ENCODE results near the gene S100A4. TPM values are rescaled to one million over a fixed set of nuclear protein-coding genes. Genes with fewer than 3 reads are reported as not detected.
"Not testable (repeated sequence)": the region's sequence is repeated elsewhere in the genome, so short reads cannot be mapped to it uniquely, and the experiment has no call there.

S100A4 gene
- total and polyA plus RNA-seq, 4 donors: 44.0 to 2,351 (median 762) TPM

DNA sequence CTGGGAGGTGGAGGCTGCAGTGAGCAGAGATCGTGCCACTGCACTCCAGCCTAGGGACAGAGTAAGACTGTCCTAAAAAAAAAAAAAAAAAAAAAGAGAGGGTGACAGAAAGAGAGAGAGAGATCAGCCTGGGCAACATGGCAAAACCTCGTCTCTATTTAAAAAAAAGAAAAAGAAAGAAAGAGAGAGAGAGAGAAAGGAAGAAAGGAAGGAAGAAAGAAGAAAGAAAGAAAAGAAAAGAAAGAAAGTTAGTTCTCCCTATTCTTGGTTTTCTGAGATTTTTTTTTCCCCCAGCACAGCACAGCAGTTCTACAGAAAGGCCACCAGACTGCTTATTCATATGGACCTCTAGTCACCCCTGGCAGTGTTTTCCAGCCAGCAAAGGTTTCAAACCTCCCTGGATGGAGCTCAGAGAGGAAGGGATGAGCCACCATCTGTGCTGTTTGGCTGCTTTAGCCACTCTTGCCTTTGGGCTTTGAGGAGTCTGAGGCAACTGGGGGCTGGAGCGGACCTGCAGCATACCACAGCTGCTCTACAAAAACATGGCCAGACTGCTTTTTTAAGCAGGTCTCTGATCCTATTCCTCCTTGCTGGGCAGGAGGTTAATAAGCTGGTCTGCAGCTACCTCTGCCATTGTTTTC lies 20.4 kb downstream of the S100A4 start:
- Histone ChIP-seq H3K36me3 (ENCODE audit: control insufficient read depth in 4 of 4, insufficient read depth in 4 of 4, low read length in 4 of 4) (no peaks in the 10 kb centered on the region), H3K27me3 (ENCODE audit: control insufficient read depth in 3 of 3, insufficient read depth in 3 of 3, low read length in 2 of 3) (no peaks in the 10 kb centered on the region), H3K9ac (ENCODE audit: insufficient read depth in 1 of 2, low read length in 2 of 2) (no peak overlapping the region), H3K9me3 (ENCODE audit: control insufficient read depth in 4 of 4, insufficient read depth in 3 of 4, low read length in 3 of 4) (no peaks in the 10 kb centered on the region), H3K4me1 (ENCODE audit: control insufficient read depth in 5 of 5, insufficient read depth in 5 of 5, low read length in 5 of 5) (peaks cover 0 to 9% (median 0%) of the 10 kb centered on the region in 5 donors), H3K27ac (ENCODE audit: low read depth in 1 of 2, low read length in 1 of 2) (no peak overlapping the region), H3K4me3 (no peak overlapping the region)
- WGBS, 2 donors: 51 to 69% methylated on average over 3 of the region's 3 CpGs
- ATAC-seq (ENCODE audit: insufficient read depth, low FRiP score) (no peak), DNase-seq (no peak)
- TF ChIP-seq CTCF (IDR thresholded peaks at IDR 0.05; ENCODE audit: control extremely low read depth, extremely low read depth): no peak

GRCh38 chr1:153522353-153523048 lies 23.1 kb downstream of the S100A4 start:
- not testable (repeated sequence) for H3K27ac ChIP-seq (ENCODE audit: low read depth in 1 of 2, low read length in 1 of 2); H3K9ac ChIP-seq (ENCODE audit: insufficient read depth in 1 of 2, low read length in 2 of 2); H3K36me3 ChIP-seq (ENCODE audit: control insufficient read depth in 4 of 4, insufficient read depth in 4 of 4, low read length in 4 of 4); H3K4me3 ChIP-seq; H3K4me1 ChIP-seq (ENCODE audit: control insufficient read depth in 5 of 5, insufficient read depth in 5 of 5, low read length in 5 of 5); DNase-seq; H3K27me3 ChIP-seq (ENCODE audit: control insufficient read depth in 3 of 3, insufficient read depth in 3 of 3, low read length in 2 of 3); ATAC-seq (ENCODE audit: insufficient read depth, low FRiP score); H3K9me3 ChIP-seq (ENCODE audit: control insufficient read depth in 4 of 4, insufficient read depth in 3 of 4, low read length in 3 of 4)
- WGBS, 2 donors: 71 to 76% methylated on average over 14 of the region's 14 CpGs

GRCh38 chr1:153521808-153522207 lies 23.8 kb downstream of the S100A4 start:
- not testable (repeated sequence) for H3K9ac ChIP-seq (ENCODE audit: insufficient read depth in 1 of 2, low read length in 2 of 2); H3K9me3 ChIP-seq (ENCODE audit: control insufficient read depth in 4 of 4, insufficient read depth in 3 of 4, low read length in 3 of 4); H3K27me3 ChIP-seq (ENCODE audit: control insufficient read depth in 3 of 3, insufficient read depth in 3 of 3, low read length in 2 of 3); H3K27ac ChIP-seq (ENCODE audit: low read depth in 1 of 2, low read length in 1 of 2); H3K4me3 ChIP-seq; H3K4me1 ChIP-seq (ENCODE audit: control insufficient read depth in 5 of 5, insufficient read depth in 5 of 5, low read length in 5 of 5); ATAC-seq (ENCODE audit: insufficient read depth, low FRiP score); H3K36me3 ChIP-seq (ENCODE audit: control insufficient read depth in 4 of 4, insufficient read depth in 4 of 4, low read length in 4 of 4); DNase-seq
- WGBS, 2 donors: 96 to 98% methylated on average over 37 of the region's 37 CpGs

DNA sequence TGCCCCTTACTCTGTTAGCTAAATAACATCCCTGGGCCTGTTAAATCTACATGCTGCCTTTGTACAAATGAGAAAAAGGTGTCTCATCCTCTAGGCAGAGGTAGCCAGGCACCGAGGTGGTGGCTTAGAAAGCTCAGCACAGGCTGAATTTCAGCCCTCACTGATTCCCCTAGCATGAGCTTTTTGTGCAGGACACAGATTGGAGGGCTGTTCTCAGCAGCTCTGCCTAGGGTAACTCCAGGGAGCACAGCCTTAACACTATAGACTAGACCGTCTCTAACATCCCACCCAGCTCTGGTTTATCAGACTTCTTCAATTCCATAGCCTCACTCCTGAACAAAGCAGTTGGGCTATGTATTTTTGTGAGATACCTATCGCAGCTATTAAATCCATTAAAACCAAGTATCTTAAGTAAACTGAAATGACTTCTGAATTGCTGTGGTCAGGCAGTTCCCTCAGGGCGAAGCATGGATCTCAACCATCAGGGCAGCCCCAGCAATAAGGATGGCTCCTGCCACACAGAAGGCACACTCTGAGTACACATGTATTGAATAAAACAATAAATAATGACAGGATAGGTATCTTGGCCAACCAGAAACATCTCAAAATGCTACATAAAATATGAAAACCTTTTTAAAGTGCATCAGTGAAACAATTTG lies 24.7 kb downstream of the S100A4 start:
- no peak overlapping the region for H3K4me3 ChIP-seq
- no peaks in the 10 kb centered on the region for H3K36me3 ChIP-seq (ENCODE audit: control insufficient read depth in 4 of 4, insufficient read depth in 4 of 4, low read length in 4 of 4)
- H3K9me3 ChIP-seq (ENCODE audit: control insufficient read depth in 4 of 4, insufficient read depth in 3 of 4, low read length in 3 of 4): no peaks in the 10 kb centered on the region
- DNase-seq: no peak
- no peak overlapping the region for H3K27ac ChIP-seq (ENCODE audit: low read depth in 1 of 2, low read length in 1 of 2)
- H3K27me3 ChIP-seq (ENCODE audit: control insufficient read depth in 3 of 3, insufficient read depth in 3 of 3, low read length in 2 of 3): no peaks in the 10 kb centered on the region
- H3K9ac ChIP-seq (ENCODE audit: insufficient read depth in 1 of 2, low read length in 2 of 2): no peak overlapping the region
- TF ChIP-seq CTCF (IDR thresholded peaks at IDR 0.05; ENCODE audit: control extremely low read depth, extremely low read depth): no peak
- no peak for ATAC-seq (ENCODE audit: insufficient read depth, low FRiP score)
- H3K4me1 ChIP-seq (ENCODE audit: control insufficient read depth in 5 of 5, insufficient read depth in 5 of 5, low read length in 5 of 5): peaks cover 0 to 1% (median 0%) of the 10 kb centered on the region in 5 donors
- WGBS, 2 donors: 88 to 97% methylated on average over 4 of the region's 4 CpGs

- not testable (repeated sequence) for H3K4me1 ChIP-seq (ENCODE audit: control insufficient read depth in 5 of 5, insufficient read depth in 5 of 5, low read length in 5 of 5); H3K27ac ChIP-seq (ENCODE audit: low read depth in 1 of 2, low read length in 1 of 2); H3K9me3 ChIP-seq (ENCODE audit: control insufficient read depth in 4 of 4, insufficient read depth in 3 of 4, low read length in 3 of 4); H3K36me3 ChIP-seq (ENCODE audit: control insufficient read depth in 4 of 4, insufficient read depth in 4 of 4, low read length in 4 of 4); H3K9ac ChIP-seq (ENCODE audit: insufficient read depth in 1 of 2, low read length in 2 of 2); DNase-seq; H3K4me3 ChIP-seq; H3K27me3 ChIP-seq (ENCODE audit: control insufficient read depth in 3 of 3, insufficient read depth in 3 of 3, low read length in 2 of 3); ATAC-seq (ENCODE audit: insufficient read depth, low FRiP score)
- WGBS, 2 donors: 84 to 89% methylated on average over 5 of the region's 5 CpGs
Observed at GRCh38 chr1:153520137-153520691, 25.4 kb downstream of the S100A4 start.

Measured in lung (tissue), 12 donors.